Lower leg skin (tissue), 4 donors: ENCODE data around the gene SUMO2. TPM values are rescaled to one million over a fixed set of nuclear protein-coding genes. Genes with fewer than 3 reads are reported as not detected.

Source experiments
- DNase-seq, 2 donors: peaks; one replicate each; pipeline ENCODE4 v3.0.0-alpha.2; 2019; ENCODE audit warnings: low spot score in 2 of 2
- H3K4me3 ChIP-seq: fragments of 200-600 bp; sonication (generic); 2 replicates; pipeline ENCODE4 v1.5.1; 2017; ENCODE audit warnings: mild to moderate bottlenecking, low read depth; ENCODE audit not compliant: poor library complexity, severe bottlenecking
- CTCF ChIP-seq, 3 donors: fragments of 450-650 bp; IDR thresholded peaks; one replicate each; pipeline ENCODE4 v1.5.1; 2016; ENCODE audit warnings: antibody characterized with exemption in 3 of 3, mild to moderate bottlenecking in 3 of 3, moderate library complexity in 2 of 3
- POLR2A ChIP-seq, 2 donors: fragments of 450-650 bp; IDR thresholded peaks; one replicate each; pipeline ENCODE4 v1.6.1; 2016 to 2017; ENCODE audit warnings: antibody characterized with exemption in 2 of 2, mild to moderate bottlenecking in 1 of 2, moderate library complexity in 1 of 2
- WGBS, 2 donors: methylation state at CpG; one replicate each; pipeline ENCODE4 v1.1.5; 2018; 5-methylcytosine and 5-hydroxymethylcytosine counted together
- intact Hi-C: fragments of 100-400 bp; cut with DNase I; formaldehyde crosslinking; loops from one replicate; pipeline ENCODE4 v1.15.0; 2023; ENCODE audit warnings: low total_unique reads
- total RNA-seq, 4 donors: library from RNA; depleted of rRNA; stranded (reverse); fragments of >200 nt; gene quantifications; one replicate each; pipeline ENCODE4 v1.1.0, GENCODE V29; 2016

The SUMO2 gene
- total RNA-seq, 4 donors from 2014 or later, result 59.8 to 75.6 (median 68.2) TPM

DNA sequence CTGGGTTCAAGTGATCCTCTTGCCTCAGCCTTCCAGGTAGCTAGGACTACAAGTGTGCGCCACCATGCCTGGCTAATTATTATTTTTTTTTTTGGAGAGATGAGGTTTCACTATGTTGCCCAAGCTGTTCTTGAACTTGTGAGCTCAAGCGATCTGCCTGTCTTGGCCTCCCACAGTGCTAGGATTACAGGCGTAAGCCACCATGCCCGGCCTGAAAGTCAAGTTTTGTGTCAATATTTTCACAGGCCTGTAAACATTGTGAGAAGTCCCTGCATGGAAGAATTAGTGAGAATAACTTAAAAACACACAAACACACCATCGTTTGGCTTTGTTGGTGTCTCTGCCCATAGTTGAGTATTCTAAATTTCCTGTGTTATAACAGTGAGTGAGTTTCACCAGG lies 45.0 kb upstream of the SUMO2 start:
- H3K4me3 ChIP-seq, result no peak overlapping the region
- no peak for DNase-seq
- intact Hi-C loops, result no loop called here
- TF ChIP-seq CTCF (IDR thresholded peaks at IDR 0.05) (no peak), POLR2A (IDR thresholded peaks at IDR 0.05) (no peak)
- 86 to 87% methylated on average over 5 of the region's 5 CpGs for WGBS, 2 donors

DNA sequence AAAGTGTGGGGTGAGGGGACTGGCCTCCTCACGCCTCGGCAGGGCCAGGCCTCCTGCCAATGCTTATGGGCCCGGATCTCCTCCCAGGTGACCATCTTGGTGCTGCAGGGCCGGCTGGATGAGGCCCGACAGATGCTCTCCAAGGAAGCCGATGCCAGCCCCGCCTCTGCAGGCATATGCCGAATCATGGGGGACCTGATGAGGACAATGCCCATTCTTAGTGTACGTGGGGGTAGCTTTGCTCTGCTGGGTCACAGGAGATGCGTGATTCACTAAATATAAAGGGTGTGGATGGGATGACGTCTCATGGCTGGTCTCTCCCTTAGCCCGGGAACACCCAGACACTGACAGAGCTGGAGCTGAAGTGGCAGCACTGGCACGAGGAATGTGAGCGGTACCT lies 42.3 kb upstream of the SUMO2 start:
- DNase-seq, result no peak
- no peak overlapping the region for H3K4me3 ChIP-seq
- no peak for TF ChIP-seq POLR2A (IDR thresholded peaks at IDR 0.05)
- TF ChIP-seq CTCF (IDR thresholded peaks at IDR 0.05), result no peak
- intact Hi-C loops, result no loop called here
- 74 to 78% methylated on average over 12 to 14 of the region's 14 CpGs for WGBS, 2 donors

GRCh38 chr17:75219815-75220214 lies 37.1 kb upstream of the SUMO2 start:
- H3K4me3 ChIP-seq, result no peak overlapping the region
- intact Hi-C loops, result no loop called here
- TF ChIP-seq CTCF (IDR thresholded peaks at IDR 0.05), result no peak
- no peak for TF ChIP-seq POLR2A (IDR thresholded peaks at IDR 0.05)
- 89 to 97% methylated on average over 3 of the region's 3 CpGs for WGBS, 2 donors
- no peak for DNase-seq

DNA sequence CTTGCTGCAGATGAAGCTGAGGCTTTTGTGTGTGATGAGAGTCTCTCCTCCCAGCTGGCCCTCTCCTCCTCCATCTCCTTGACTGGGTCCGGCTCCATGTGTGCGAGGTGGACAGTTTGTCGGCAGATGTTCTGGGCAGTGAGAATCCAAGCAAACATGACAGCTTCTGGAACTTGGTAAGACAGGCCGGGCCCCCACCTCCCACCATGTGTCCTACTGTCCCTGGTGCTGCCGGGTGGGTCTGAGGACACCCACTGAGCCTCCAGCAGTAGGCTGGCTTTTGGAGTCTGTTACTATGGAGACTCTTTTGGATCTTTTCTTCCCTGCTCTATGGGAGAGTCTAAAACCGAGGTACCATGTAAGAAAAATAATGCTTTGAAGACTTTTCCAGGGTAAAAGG lies 35.4 kb upstream of the SUMO2 start:
- WGBS, 2 donors, result 93 to 94% methylated on average over 6 of the region's 6 CpGs
- no peak for DNase-seq
- no peak overlapping the region for H3K4me3 ChIP-seq
- TF ChIP-seq CTCF (IDR thresholded peaks at IDR 0.05) (no peak), POLR2A (IDR thresholded peaks at IDR 0.05) (no peak)
- intact Hi-C loops, result no loop called here

DNA sequence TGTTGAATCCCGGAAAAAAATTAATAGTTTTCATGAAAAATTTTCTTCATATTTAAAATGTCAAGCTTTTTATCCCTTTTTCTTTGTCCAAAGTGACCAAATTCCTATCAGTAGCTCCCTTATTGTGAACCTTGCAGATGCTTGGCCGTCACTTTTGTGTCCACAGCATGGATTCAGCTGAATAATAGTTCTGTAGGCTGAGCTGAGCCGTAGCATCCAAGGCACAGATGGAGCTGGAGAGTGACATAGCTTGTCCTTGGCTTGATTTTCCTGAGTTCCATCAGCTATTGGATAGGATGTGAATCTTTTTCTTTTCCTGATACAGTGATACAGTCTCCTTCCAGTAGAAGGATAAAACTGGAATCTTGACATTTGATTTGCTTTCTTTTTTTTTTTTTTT lies 26.3 kb upstream of the SUMO2 start:
- TF ChIP-seq CTCF (IDR thresholded peaks at IDR 0.05), result no peak
- no peak for TF ChIP-seq POLR2A (IDR thresholded peaks at IDR 0.05)
- intact Hi-C loops, result loop anchor here (10.0 kb wide), 1 partner anchor 94 kb away; no protein-coding TSS in a partner anchor
- DNase-seq, result no peak
- no peak overlapping the region for H3K4me3 ChIP-seq
- WGBS, 2 donors, result 73 to 83% methylated on average over 3 of the region's 3 CpGs

DNA sequence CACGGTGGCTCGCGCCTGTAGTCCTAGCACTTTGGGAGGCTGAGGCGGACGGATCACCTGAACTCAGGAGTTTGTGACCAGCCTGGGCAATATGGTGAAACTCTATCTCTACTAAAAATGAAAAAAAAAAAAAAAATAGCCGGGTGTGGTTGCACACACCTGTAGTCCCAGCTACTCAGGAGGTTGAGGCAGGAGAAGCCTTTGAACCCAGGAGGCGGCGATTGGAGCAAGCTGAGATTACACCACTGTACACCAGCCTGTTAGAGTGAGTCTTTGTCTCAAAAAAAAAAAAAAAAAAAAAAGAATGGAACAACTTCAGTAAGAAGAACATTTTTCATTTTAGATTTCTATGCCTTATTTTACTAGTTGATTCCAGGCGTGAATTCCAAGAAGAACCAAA lies 25.4 kb upstream of the SUMO2 start:
- intact Hi-C loops, result loop anchor here (10.0 kb wide), 1 partner anchor 93 kb away; no protein-coding TSS in a partner anchor
- 89% methylated on average over 9 of the region's 9 CpGs for WGBS, 2 donors
- H3K4me3 ChIP-seq, result no peak overlapping the region
- DNase-seq, result no peak
- TF ChIP-seq CTCF (IDR thresholded peaks at IDR 0.05) (no peak), POLR2A (IDR thresholded peaks at IDR 0.05) (no peak)
